T-helper 22 cell (primary cell): ENCODE measurements around the gene RASGEF1C.
"Not testable (repeated sequence)": the region's sequence is repeated elsewhere in the genome, so short reads cannot be mapped to it uniquely, and the experiment has no call there.

Source experiments
- DNase-seq: peaks from one replicate; pipeline ENCODE4 v3.0.0-alpha.2; 2020; ENCODE audit warnings: low read depth

The RASGEF1C gene

DNA sequence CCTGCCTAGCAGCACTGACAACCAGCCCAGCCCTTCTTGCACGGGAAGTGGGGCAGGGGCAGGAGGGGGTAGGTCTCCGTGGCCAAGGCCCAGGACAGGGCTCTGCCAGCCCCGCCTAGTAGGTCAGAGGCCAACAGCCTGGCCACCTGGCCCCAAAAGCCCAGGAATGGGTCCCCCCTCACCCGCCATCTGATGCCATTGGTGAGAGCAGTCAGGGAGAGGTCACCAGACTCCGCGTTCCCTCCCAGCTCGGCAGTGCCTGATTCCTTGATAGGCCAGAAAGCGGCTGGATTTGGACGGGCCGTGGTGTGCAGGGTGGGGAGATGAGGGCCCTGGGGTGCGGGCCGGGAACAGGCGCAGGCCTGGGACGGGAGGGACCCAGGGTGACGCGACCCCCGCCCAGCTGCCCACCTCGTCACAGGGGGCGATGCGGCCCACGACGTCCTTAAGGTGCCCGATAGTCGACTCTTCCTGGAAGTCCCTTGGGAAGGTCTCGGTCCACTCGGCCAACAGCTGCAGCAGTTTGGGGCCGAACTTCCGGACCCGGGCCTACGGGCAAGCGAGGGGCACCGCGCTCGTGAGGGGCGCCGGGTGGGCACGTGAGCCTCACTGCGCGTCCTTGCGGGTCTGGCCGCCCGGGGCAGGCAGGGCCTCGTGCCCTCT, 72.9 kb downstream of the RASGEF1C start:
- no peak for DNase-seq

DNA sequence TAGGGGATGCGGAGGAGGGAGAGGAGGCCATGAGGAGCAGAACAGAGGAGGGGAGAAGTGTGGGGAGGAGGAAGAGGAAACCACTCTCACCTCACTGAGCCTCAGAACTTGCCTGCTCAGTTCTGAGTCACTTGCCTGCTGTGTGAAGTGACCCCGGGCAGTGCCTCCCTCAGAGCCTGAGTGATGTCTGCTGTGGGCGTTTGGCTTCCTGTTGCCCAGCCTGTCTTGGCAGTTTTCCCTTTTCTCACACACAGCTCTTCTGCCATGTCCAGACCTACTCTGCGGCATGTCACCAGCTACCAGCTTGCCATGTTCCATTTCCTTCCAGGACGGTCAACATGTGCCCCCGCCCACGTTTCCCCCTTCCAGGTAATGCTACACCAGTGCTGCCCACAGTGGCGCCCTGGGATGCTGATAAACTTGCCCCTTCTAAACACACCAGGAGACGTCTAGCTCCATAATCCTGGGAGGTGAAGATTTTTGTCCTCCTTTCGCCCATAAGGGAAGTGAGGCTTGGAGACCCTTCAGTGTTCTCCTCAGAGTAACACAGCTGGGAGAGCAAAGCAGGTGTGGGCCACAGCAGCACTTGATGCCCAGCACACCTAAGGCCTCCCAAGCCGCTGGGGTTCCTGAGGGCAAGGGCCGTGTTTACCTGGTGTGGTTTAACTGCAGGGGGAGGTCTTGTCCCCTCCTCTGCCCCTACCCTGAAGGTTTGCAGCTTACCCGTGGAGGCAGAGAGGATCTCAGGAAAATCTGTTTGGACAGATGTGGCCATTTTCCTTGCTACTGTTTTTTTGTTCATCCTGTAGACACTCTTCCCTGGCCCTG, 73.7 kb downstream of the RASGEF1C start:
- no peak for DNase-seq

DNA sequence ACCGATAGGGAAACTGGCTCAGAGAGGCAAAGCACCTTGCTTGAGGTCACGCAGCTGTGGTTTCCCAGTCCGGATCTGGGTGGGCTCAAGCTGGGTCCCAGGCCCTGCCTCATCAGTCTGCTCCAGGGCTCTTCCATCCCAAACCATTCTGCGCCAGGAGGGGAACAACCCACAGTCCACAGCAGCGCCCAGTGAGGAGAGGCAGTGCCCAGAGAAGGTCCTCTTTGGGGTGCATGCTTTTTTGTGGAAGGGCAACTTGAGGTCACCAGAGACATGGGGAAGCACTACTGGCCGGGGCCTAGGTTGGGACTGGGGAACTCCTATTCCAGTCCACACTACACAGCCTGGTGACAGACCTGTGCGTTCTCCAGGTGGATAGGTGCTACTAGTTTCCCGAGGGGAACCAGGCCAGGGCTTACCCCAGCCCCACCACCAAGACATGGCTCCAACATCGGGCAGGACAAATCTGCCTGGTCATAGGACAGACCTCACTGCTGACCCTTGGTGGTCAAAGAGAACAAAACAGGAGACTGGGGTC, 75.0 kb downstream of the RASGEF1C start:
- DNase-seq: no peak

DNA sequence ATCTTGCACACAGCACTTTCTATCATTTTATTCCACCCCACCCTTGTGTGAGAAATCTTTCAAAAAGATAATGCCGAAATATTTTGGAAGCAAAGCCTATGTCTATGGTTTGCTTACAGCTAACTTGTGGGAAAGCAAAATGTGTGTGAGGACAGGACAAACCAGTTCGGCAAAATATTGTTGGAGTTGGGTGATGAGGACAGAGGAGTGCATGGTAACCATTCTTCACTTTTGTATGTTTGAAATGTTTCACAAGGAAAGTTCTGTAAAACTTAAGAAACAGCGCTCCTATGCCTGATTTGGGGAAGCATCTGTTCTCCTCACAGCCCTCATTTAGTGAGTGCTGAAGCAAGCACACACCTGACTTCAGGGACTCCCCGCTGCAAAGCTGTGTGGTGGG, 75.5 kb downstream of the RASGEF1C start:
- DNase-seq: no peak

DNA sequence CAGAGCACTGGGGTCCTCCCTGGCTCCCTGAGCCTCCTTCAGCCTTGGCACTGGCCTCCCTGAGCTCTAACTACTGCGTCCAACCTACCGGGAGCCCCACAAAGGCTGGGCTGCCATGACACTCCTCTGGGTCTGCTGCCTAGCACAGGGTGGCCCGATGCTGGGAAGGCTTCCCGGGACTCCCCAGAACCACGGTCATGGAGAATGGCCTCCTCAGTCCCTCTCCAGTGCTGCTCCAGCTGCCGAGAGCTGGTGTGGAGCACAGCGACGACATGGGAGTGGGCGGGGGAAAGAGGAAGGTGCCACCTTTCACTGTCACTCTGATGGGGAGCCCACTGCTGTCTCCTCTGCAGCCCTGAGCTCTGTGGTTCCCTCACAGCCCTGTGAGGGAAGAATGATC, 76.0 kb downstream of the RASGEF1C start:
- no peak for DNase-seq

DNA sequence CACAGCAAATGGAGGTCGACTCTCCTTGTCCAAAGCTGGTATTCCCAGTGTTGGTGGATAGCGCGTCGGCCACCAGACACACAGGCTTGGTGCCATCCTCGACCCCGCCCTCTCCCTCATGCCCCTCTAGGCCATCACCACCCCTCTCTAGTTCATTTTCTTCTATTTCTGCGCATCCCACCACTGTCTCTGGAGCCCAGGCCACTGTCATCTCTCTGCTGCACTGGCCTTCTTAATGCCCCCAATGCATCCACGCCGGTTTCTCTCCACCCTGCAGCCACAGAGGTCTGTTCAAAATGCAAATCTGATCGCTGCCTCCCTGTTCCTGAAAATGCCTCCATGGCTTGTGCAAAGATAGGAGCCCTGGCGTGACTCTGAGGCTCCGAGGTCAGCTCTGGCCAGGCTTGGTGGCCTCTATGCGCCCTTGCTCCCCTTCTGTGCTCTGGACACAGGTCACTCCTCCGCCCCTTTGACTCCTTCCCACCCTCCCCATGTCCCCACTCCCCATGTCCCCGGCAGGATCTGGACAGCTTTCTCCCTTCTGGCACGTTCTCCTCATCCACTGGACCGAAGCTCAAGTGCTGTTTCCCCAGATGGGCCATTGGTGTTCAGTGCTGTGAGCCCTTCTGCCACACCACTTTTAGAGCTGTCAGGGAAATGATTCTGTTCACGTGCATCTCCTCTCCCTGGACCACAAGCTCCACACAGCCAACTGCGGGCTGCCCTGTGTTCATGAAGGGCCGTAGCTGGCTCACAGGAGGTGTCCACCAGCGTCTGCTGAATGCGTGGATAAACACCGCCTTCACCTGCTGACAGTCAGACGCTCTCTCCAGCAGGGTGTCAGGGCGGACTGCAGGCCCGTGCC, 77.9 kb downstream of the RASGEF1C start:
- DNase-seq: no peak

DNA sequence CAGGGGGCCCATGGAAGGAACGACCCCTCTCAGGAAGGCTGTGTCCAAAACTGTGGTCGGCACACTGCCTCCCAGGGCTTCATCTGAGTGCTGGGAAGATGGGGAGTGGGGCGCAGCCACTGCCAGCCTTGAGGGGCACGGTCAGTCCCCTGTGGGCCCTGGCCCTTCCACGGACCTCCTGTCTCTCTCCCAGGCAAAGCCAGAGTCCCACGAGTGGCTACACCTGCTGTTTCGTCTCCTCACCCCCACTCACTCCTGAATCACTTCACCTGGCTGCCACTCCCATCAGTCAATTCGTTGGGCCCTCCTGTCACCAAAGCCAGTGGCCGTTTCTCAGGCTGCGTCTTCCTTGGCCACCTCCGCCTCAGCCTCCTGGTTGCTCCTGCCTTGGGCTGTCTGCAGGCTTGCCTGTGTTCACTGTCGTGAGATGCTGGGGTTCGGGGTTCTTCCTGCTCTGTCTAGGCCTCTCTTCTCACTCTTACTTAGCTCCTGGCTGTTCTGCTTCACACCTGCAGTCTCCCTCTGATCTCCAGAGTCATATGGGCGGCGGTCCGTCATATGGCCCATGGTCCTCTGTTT, 78.6 kb downstream of the RASGEF1C start:
- no peak for DNase-seq

DNA sequence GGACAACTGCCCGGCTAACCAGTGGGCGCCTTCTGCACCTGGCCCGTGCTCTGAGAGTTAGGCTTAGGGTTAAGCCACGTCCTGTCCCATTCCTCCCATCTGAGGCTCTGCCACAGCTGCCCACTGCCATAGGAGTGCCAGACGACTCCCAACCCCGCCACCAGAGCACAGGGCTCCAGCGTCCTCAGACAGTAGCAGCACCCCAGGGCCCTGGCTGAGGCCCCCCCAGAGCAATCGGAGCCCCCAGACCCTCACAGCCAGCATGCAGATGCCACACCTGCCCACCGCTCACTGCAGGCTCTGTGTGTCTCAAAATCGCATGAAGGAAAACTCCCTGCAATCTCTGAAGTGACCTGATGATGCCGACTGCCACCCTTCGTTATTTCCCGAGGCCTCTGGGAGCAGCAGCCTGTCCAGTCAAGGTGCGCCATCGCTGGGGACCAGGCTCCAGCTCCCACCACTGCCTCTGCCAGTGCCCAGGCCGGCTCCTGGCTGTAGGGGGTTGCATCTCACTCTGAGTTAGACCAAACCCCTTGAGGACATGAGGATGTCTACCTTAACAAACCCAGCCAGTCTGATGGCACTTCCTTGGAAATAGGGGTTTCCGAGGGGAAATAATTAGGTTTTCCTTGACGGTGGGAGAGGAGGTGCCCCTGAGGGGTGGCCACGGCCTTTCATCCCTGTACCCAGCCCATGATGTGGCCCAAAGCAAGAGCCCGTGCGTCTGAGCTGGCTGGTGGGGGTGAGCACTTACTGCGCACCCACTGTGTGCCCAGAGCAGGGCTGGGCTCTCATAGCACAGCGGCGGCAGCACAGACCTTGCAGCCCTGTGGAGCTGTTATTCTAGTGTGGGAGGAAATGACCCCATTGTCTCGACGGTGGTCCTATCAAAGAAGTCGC, 79.5 kb downstream of the RASGEF1C start:
- no peak for DNase-seq

DNA sequence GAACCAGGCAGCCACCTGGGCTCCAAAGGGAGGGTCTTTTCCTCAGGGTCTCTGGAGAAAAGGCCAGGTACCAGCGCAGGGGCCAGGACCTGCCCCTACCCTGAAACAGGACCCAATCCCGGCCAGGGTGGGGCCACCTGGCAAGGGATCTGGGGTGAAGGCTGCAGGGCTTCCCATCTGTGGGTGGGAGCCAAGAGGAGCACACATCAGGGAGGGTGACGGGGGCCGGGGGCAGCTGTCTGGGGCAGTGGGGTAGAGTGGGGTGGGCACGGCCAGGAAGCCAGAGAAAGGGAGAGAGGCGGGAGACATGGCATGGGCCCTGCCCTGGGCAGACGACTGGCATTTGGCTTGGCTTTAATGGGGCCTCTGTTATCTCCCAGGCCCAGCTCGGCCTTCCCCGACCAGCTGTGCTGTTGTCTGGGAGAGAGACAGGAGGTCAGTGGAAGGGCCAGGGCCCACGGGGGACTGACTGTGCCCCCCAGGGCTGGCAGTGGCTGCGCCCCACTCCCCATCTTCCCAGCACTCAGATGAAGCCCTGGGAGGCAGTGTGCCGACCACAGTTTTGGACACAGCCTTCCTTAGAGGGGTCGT, 80.2 kb downstream of the RASGEF1C start:
- DNase-seq: no peak

DNA sequence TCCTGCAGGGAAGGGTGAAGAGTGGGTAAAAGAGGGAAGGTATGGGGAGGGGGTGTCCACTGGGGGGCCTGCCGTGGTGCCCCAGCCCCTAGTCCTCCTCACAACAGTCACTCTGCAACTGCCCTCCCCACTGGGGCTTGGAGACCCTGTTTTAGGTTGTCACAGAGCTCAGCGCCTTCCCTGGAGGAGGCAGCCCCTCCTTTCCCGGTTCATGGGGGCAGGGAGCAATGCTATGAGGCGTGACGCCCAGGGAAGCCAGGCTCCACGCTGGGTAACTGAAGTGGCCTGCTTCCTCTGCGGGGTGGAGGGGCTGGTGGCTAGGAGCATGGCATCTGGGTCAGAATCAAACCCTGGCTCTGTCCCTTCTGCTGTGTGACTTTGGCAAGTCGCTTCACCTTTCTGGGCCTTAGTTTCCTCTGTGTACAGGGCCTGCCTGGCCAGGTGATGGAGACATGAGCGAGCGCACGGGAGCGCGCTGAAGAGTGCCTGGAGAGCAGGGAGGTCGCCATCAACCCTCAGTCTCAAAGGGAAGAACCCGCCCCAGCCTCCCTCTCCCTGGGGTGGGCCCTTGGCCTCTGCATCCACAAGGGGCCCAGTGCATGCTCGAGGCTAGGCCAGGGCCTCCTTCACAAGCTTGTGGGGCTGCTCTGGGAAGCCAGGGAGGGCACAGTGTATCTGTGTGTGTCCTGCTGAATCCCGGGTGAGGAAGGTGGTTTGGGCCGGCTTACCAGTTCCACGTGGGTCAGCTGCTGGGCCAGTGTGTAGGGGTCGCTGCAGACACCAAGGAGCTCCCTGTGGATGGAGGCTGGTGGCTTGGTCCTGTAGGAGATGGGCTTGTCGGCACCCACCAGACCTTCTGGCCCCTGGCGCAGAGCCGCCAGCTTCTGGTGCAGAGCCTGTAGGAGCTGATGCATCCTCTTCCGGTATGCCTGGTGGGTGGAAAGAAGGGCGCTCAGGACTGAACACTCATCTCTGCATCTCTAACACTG, 81.0 kb downstream of the RASGEF1C start:
- DNase-seq: no peak

DNA sequence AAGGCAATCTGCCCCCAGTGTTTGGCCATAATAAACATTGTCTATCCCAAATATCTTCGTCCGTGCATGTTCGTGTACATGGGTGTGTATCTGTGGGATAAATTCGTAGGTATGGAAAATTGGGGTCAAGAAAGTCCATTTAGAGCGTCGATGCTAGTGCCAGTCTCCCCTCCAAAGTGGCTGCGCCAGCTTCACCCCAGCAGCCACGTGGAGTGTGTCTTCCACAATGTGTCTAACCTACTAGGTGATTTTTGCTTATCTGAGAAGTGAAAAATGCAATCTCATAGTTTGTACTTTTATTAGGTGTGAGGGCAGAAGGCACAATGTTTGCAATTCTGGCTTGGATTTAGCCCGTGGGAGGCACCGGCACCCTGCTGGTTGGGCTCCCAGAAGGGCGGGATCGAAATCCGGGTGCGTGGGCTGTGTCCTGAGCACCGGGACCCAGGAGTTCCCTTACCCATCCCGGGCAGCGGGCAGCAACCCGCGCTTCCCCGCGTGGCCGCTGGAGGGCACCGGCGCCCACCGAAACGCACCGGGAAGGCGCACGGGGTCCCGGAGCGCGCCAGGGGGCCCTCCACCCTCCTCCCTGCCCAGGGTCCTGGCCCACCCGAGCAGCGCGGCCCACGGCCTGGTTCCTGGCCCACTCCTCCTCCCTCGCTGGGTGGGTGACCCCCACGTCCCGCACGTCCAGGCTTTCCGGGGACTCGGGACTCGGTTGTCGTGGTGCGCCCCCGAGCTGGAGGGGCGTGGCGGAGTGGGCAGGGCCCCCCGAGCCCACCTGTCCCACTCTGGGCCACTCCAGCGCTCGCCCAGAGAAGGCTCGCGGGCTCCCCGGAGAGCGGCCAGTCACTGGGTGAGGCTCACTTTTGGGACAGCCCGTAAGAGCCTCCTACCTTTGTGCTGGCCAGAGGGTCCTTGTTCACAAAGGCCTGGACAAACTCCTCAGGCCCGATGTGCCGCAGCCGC, 82.0 kb downstream of the RASGEF1C start:
- DNase-seq: no peak

DNA sequence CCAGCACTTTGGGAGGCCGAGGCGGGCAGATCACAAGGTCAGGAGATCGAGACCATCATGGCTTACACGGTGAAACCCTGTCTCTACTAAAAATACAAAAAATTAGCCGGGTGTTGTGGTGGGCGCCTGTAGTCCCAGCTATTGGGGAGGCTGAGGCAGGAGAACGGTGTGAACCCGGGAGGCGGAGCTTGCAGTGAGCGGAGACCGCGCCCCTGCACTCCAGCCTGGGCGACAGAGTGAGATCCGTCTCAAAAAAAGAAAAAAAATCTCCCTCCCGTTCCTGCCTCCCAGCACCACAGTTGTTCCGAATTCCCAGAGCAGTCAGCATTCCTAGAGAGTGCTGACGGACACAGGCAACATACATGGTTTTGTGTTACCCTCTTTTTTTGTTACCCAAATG, 82.9 kb downstream of the RASGEF1C start:
- not testable (repeated sequence) for DNase-seq

DNA sequence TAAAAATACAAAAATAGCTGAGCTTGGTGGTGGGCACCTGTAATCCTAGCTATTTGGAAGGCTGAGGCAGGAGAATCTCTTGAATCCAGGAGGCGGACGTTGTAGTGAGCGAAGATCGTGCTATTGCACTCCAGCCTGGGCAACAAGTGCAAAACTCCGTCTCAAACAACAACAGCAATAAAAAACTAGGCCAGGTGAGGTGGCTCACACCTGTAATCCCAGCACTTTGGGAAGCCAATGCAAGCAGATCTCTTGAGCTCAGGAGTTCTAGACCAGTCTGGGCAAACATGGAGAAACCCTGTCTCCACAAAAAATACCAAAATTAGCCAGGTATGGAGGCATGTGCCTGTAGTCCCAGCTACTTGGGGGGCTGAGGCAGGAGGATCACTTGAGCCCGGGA, 84.3 kb downstream of the RASGEF1C start:
- DNase-seq: not testable (repeated sequence)

DNA sequence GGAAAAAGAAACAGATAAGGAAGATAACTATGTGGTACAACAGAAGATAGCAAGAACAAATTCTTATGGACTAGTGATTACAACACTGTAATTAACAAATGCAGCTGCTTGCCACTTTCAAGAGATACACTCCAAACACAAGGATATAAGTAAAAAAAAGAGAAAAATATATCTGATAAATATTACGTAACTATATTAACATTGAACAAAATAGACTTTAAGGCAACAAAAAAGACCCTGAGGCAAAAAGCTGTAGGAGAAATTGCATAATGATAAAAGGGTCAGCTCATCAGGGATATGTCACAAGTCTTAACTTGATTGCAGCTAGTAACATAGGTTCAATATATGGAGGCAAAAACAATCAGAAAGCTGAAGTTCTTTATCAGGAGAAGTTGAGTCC, 86.1 kb downstream of the RASGEF1C start:
- no peak for DNase-seq

DNA sequence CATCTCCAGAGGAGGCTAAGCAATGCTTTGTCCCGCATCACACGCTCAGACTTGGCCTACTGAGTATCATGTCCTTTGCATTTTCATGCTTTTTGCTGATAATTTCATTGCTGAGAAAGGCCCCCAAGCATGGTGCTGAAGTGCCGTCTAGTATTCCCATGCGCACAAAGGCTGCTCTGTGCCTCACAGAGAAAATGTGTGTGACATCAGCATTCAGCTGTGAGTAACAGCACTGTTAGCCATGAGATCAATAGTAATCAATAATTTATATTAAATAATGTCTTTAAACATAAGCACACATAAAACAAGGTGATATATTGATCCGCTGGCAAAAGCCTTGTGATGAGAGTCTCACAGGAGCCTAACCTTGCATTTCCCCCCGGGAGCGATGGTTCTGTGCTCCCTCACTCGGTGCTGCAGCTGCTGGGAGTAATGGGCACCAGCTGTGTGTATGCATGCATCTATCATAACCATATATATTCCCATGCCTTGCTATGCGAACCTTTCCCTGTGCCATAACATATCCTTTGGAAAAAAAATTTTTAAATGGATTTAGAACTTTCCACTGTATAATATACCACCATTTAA, 87.1 kb downstream of the RASGEF1C start:
- DNase-seq: no peak

DNA sequence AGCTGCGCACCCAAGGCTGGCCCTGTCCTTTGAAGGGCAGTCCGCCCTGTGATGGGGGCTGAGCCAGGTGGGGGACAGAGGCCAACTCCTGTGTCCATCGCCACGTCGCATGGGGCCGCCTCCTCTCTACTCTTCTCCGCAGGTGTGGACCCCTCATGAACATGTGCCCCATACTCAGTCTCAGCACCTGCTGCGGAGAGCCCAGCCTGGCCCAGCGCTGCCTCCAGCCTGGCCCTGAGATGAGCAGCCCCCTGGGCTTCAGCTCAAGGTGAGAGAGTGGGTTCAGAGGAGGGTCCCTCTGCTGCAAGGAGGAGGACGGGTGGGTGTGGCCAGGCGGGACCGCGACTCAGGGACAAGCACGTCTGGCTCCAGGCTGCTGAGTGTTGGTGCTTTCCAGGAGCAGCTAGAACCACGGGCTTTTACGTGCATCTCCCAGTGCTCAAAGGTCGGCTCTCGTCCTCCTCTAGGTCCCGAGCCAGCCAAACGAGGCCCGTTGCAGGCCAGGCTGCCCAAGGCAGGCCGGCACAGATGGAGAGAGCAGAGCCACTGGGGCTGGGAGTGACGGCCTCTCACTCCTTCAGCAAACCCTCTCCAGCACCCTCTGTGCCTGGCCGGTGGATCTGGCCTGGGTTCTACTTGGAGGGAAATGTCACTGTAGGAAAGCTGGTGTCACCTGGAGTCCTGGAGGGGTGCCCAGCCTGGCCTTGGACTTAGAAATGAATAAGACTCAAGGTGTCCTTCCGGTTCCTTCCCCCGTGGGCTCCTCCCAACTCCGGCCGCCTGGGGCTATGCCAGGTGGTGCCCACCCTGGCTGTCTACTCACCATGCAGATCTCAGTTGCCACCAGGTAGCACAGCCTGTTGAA, 88.5 kb downstream of the RASGEF1C start:
- DNase-seq: no peak

DNA sequence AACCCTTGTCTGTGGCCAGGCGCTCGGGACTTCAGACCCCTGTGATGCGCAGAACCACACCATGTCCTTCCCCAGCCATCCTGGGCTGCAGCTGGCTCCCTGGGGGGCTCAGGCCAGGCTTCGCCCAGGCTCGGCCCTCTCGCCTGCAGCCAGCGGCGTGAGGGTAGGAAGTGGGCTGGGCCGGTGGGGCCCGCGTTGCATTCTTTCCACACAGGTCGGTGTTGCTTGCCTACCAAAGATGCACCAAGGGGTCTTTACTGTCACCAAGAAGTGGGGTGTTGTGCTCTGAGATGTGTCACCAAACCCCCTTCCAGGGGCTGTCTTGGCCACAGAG, 89.1 kb downstream of the RASGEF1C start:
- no peak for DNase-seq
